NAMALWA (cell line): ENCODE results near the gene VIPR2.
"Not testable (repeated sequence)": the region's sequence is repeated elsewhere in the genome, so short reads cannot be mapped to it uniquely, and the experiment has no call there.

Experiments used
- DNase-seq: peaks from one replicate; pipeline ENCODE4 v3.0.0-alpha.2; 2015; ENCODE audit warnings: low spot score

Gene VIPR2

GRCh38 chr7:159091480-159092475 is 52.9 kb downstream of the VIPR2 start:
- DNase-seq: no peak

- no peak for DNase-seq
Measured at GRCh38 chr7:159091041-159091440, 53.6 kb downstream of the VIPR2 start.

DNA sequence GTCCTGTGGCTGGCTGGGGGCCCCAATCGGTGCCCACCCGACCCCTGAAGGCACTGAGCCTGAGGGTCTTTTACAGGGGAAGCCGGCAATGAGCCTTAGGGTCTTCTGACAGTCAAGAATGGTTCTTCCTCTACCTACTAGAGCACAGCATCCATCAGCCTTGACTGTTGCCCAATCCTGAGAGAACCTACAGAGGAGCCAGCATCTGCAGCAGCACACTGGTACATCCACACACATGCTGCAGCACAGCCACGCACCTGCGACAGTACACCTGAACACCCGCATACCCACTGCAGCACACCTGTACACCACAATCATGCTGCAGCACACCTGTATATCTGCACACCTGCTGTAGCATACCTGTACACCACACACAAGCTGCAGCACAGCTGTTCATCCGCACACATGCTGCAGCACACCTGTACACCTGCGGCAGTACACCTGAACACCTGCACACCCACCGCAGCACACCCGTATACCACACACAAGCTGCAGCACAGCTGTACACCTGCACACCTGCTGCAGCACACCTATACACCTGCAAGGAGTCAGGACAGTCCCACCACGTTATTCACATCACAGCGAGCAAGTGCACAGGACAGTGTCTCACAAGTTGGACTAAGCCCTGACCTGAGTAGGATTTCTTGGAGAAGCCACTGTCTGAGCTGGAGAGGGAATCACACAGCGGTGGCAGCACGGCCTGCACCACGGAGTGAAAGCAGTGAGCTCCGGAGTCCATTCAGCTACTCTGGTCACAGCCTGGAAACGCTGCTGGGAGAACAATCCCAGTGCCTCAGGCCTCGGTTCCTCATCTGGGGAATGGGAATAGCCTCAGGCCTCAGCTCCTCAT is 56.4 kb downstream of the VIPR2 start:
- no peak for DNase-seq

GRCh38 chr7:159086301-159086925 is 58.3 kb downstream of the VIPR2 start:
- no peak for DNase-seq

- DNase-seq: no peak
Measured at GRCh38 chr7:159084069-159084801, 60.4 kb downstream of the VIPR2 start.

DNA sequence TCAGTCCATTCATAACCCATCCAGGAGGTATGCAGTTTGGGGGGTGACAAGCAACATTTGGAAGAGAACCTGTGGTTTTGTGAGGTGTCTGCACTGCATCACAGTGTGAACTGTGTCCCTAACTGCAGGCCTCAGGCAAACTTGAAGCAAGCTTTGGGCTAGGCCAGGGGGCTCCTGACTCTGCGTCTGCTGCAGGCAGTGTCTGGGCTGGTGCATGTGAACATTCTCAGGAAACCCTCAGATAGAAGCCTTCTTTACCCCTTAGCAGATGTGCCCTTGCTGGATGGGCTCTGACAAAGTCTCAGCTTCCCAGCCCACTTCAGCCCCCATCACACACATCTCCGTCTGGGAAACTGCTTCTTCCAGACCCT is 61.0 kb downstream of the VIPR2 start:
- DNase-seq: no peak

DNA sequence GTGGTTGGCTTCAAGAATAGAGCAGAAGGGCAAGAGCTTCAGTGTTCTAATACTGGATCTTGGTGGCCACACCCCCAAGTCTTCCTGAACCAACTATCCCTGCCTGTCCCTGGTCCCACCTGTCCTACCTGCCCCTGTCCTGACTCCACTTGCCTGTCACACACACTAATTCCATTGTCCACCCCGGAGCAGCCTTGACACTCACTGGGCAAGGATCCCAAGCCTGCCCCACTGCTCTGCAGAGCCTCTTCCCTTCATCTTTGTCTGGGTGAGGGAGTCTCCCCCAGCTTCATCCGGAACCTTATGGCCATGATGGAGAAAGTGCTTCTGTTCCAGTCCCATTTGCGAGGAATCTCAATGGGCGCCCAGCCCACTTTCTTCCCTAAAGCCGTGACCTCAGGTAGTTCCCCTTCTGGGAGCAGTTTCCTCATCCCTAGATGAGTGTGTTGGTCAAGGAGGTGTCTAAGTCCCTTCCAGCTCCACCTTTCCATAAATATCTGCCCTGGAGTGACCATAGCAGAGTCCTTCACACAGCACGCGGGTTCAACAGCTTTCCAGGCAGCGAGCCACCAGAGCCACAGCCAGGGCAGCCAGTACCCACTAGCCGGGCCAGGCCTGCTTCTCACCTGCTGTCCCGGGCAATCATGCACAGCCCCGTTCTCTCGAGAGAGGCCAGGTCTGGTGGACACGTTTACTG is 61.5 kb downstream of the VIPR2 start:
- no peak for DNase-seq

- DNase-seq: not testable (repeated sequence)
Measured at GRCh38 chr7:159082075-159082474, 62.6 kb downstream of the VIPR2 start.

- DNase-seq: no peak
Measured at GRCh38 chr7:159078911-159079270, 65.8 kb downstream of the VIPR2 start.

DNA sequence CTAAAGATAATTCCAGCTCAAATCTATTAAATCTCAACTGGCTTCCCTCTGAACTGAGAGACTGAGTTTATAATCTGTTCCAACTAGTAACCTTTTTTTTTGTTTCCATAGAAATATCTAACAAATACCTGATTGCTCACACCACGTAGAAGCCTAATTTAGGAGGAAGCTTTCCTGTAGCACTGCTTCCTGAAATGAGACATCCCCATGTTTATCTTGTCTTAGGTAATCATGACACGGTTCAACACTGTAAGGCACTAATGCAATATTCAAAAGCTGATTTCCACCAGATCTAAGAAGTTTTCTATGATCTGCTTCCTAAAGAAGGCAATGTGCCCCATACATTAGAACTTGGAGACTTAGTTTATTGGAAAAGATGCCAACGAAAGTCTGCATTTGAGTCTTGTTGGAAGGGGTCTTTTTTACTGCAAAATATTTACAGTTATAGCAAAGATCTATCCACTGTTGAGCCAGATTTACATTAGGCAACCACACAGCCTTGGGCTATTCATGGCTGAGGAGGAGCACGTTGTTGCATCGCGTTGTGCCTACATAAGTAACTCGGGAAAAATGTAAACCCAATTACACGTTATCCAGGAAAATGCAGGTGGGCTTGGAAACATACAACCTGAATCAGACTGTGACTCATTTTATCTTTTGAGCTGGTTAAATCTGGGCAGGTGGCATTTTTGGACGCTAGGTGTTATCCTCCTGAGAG is 66.3 kb downstream of the VIPR2 start:
- no peak for DNase-seq

GRCh38 chr7:159076333-159076732 is 68.3 kb downstream of the VIPR2 start:
- no peak for DNase-seq

DNA sequence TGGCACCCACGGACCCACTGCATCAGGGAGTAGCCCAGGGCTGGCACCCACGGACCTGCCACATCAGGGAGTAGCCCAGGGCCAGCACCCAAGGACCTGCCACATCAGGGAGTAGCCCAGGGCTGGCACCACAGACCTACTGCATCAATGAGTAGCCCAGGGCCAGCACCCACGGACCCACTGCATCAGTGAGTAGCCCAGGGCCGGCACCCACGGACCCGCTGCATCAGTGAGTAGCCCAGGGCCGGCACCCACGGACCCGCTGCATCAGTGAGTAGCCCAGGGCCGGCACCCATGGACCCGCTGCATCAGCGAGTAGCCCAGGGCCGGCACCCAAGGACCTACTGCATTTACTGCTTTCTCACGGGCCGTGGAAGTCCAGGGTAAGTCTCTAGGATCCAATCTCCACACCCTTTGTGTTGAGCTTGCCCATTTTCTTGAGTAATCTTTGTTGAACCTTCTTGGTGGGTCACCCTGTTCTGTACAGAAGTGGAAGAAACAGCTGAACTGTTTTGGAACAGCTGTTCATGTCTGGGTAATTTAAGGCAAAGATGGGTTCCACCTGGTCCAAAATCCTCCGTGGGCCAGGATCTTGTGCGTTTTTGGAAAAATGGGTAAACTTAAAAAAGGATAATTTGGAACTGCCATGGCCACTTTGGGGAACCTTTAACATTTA is 69.0 kb downstream of the VIPR2 start:
- no peak for DNase-seq

GRCh38 chr7:159071260-159071659 is 73.4 kb downstream of the VIPR2 start:
- DNase-seq: no peak

GRCh38 chr7:159070431-159071148 is 74.1 kb downstream of the VIPR2 start:
- DNase-seq: no peak

- no peak for DNase-seq
Measured at GRCh38 chr7:159068893-159069448, 75.7 kb downstream of the VIPR2 start.

GRCh38 chr7:159068488-159068811 is 76.2 kb downstream of the VIPR2 start:
- DNase-seq: no peak

DNA sequence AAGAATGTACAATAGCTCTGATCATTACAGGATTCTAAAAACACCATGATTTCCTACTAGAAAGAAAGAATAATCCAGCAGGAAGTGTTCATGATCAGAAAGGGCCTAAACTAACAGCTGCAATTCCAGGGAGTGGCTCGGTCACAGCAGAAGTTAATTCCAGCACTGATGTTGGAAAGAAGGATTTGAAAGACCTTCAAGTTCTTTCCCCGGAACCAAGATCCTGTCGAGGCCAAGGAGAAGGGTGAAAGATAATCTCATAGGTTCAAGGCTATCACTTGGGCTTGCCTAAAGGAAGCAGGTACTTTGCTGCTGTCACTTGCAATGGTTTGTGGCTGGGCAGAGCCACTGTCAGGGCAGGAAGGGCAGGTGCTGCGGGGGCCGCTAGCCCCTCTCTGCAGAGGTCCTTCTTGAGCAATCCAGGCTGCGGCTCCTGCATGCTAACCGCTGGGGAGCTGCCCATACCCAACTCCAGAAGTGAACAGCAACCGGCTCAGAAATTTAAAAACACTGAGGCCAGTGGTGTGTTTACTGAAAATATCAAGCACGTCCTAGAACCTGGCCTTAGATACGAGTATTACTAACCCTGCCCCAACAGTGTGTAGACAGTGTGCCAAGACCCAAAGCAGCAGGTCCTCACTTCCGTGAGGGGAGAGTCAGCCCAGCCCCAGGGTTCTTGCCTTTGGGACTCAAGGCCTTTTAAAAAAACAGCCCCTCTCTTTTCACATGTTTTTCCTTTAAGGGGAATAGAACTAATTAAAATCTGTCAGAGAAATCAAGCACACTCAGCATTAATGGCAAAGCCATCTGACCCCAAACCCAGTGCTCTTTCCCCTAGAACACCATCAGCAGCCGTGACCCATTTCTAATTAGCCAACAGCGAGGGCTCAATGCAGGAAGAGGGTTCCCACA is 76.8 kb downstream of the VIPR2 start:
- no peak for DNase-seq
